ENCODE results near the gene GHR.

DNA sequence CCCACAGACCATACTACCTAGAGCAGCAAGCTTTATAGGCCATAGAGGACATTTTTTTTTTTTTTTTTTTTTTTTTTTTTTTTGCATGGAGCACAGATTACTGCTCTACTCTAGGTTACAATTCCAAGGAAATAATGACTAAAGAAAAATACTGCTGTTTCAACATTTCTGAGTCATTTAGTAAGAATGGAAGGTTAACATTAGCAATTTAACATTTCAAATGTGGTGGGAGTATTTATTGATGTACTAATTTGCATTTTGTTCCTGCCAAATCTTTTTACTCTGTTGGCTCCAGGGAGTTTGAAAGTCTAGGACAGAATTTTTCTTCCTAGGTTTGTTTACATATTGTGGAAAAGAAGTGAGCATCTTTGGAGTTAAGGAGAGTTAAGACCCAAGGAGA lies 191.3 kb downstream of the GHR start:
- TF ChIP-seq POLR2AphosphoS5 (IDR thresholded peaks at IDR 0.05) (no peak), POLR2A (IDR thresholded peaks at IDR 0.05) (no peak)
- TF ChIP-seq, protein P1, sequence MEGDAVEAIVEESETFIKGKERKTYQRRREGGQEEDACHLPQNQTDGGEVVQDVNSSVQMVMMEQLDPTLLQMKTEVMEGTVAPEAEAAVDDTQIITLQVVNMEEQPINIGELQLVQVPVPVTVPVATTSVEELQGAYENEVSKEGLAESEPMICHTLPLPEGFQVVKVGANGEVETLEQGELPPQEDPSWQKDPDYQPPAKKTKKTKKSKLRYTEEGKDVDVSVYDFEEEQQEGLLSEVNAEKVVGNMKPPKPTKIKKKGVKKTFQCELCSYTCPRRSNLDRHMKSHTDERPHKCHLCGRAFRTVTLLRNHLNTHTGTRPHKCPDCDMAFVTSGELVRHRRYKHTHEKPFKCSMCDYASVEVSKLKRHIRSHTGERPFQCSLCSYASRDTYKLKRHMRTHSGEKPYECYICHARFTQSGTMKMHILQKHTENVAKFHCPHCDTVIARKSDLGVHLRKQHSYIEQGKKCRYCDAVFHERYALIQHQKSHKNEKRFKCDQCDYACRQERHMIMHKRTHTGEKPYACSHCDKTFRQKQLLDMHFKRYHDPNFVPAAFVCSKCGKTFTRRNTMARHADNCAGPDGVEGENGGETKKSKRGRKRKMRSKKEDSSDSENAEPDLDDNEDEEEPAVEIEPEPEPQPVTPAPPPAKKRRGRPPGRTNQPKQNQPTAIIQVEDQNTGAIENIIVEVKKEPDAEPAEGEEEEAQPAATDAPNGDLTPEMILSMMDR (IDR thresholded peaks at IDR 0.05 in 8 of 11, conservative IDR thresholded peaks at IDR 0.05 in 3 of 11), result no peak

Data from spleen (tissue), 7 donors.